Colonic mucosa (tissue), 4 donors: ENCODE data around the gene CD44. TPM values are rescaled to one million over a fixed set of nuclear protein-coding genes. Genes with fewer than 3 reads are reported as not detected.
"Not testable (repeated sequence)": the region's sequence is repeated elsewhere in the genome, so short reads cannot be mapped to it uniquely, and the experiment has no call there.

Source experiments
- DNase-seq: peaks from one replicate; pipeline ENCODE4 v3.0.0-alpha.2; 2020
- H3K27ac ChIP-seq: fragments of 200-600 bp; one replicate; pipeline ENCODE4 v1.8.0; 2021
- H3K27me3 ChIP-seq: fragments of 200-600 bp; one replicate; pipeline ENCODE4 v1.8.0; 2021
- H3K36me3 ChIP-seq: fragments of 200-600 bp; one replicate; pipeline ENCODE4 v1.8.0; 2021
- H3K4me1 ChIP-seq: fragments of 200-600 bp; one replicate; pipeline ENCODE4 v1.8.0; 2021; ENCODE audit warnings: mild to moderate bottlenecking
- H3K4me3 ChIP-seq: fragments of 200-600 bp; one replicate; pipeline ENCODE4 v1.8.0; 2021
- H3K9ac ChIP-seq, 2 donors: one replicate each; pipeline ENCODE4 v1.7.0; 2013; ENCODE audit warnings: control low read depth in 2 of 2, low read depth in 2 of 2, low read length in 2 of 2
- H3K9me3 ChIP-seq: fragments of 200-600 bp; one replicate; pipeline ENCODE4 v1.8.0; 2021
- intact Hi-C: fragments of 100-400 bp; cut with DNase I; formaldehyde crosslinking; loops from one replicate; pipeline ENCODE4 v1.14.1; 2022
- total RNA-seq, 2 donors: library from RNA; stranded (reverse); fragmentation: NEBNext Ultra II Directional in 1 of 2; extraction: Animal tissue kit (Norgen Biotek cat#: 25700) in 1 of 2; gene quantifications; one replicate each; pipeline ENCODE4 v1.2.1, GENCODE V29; 2021
- TF ChIP-seq, protein P1 (sequence below): fragments of 200-600 bp; IDR thresholded peaks from one replicate; pipeline ENCODE4 v1.8.0; 2022; ENCODE audit warnings: antibody characterized with exemption, mild to moderate bottlenecking
- donor health status: healthy.
- donor health status: DM: no; HTN: no; CAD: no.
- donor health status: DM: no; HTN: no; CAD: no.

The CD44 gene
- total RNA-seq, 2 donors from 2014 or later: 152 to 171 TPM

DNA sequence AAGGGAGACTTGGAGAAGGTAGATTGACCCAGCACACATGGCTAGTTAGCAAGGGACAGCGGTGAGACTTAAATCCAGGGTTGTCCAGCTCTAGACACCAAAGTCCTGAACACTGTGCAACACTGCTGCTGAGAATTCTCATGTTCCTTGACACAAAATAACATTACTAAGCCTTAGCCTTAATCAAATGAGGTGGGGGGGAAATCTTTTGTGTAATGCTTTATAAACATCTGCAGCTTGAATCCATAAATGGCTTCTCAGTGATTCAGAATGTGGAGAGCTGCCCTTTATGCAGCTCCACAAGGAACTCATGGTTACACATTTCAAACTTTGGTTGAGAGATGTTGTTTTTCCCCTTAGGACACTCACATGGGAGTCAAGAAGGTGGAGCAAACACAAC lies 80.0 kb downstream of the CD44 start:
- TF ChIP-seq, protein P1, sequence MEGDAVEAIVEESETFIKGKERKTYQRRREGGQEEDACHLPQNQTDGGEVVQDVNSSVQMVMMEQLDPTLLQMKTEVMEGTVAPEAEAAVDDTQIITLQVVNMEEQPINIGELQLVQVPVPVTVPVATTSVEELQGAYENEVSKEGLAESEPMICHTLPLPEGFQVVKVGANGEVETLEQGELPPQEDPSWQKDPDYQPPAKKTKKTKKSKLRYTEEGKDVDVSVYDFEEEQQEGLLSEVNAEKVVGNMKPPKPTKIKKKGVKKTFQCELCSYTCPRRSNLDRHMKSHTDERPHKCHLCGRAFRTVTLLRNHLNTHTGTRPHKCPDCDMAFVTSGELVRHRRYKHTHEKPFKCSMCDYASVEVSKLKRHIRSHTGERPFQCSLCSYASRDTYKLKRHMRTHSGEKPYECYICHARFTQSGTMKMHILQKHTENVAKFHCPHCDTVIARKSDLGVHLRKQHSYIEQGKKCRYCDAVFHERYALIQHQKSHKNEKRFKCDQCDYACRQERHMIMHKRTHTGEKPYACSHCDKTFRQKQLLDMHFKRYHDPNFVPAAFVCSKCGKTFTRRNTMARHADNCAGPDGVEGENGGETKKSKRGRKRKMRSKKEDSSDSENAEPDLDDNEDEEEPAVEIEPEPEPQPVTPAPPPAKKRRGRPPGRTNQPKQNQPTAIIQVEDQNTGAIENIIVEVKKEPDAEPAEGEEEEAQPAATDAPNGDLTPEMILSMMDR: no peak
- Histone ChIP-seq H3K4me3 (no peak overlapping the region), H3K9me3 (no peaks in the 10 kb centered on the region), H3K27ac (no peak overlapping the region), H3K27me3 (no peaks in the 10 kb centered on the region), H3K4me1 (no peaks in the 10 kb centered on the region), H3K36me3 (no peaks in the 10 kb centered on the region), H3K9ac (no peak overlapping the region)
- intact Hi-C loops: no loop called here
- DNase-seq: no peak

DNA sequence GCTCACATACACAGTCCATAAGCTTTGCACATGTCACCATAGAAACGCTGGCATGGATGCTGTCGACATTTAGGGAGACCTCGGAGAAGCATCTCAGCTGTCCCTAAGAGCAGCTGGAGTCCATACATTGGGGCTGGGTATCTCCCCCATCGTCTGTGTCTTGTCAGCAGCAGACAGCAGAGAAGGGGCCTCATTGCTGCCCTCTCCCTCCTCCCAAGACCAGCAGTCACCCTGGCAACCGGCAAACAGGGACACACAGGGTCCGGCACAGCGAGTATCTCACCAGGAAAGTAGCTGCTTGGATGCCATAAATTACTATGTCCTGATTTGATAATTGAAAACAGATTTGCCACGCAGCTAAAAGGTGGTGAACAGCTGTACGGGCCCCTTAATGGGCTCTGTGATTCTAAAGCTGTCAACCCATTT lies 84.4 kb downstream of the CD44 start:
- no peak for DNase-seq
- TF ChIP-seq, protein P1: no peak
- no peaks in the 10 kb centered on the region for H3K27me3 ChIP-seq
- no peaks in the 10 kb centered on the region for H3K36me3 ChIP-seq
- no peak overlapping the region for H3K4me3 ChIP-seq
- H3K9me3 ChIP-seq: no peaks in the 10 kb centered on the region
- no peak overlapping the region for H3K9ac ChIP-seq
- no peak overlapping the region for H3K27ac ChIP-seq
- intact Hi-C loops: no loop called here
- no peaks in the 10 kb centered on the region for H3K4me1 ChIP-seq

DNA sequence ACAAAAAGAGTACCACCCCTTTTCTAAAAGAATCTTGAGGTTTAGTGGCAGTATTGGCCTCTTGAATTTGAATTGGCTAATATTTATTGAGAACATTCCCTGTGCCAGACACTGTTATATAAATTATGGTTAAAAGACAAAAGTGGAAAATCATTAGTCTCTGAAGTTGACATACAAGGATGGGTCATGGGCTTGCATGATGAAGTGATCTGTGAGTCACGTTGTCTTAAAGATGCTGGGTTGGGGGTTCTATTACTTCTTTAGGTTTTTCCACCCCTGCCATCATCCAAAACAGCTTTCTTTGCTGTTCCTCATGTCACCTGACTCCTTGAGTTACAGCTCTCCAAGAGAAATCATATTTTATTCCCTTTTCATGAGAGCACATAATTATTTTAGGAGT lies 85.0 kb downstream of the CD44 start:
- no peaks in the 10 kb centered on the region for H3K27me3 ChIP-seq
- H3K4me3 ChIP-seq: no peak overlapping the region
- TF ChIP-seq, protein P1: no peak
- no peaks in the 10 kb centered on the region for H3K9me3 ChIP-seq
- no peaks in the 10 kb centered on the region for H3K36me3 ChIP-seq
- DNase-seq: no peak
- intact Hi-C loops: no loop called here
- no peaks in the 10 kb centered on the region for H3K4me1 ChIP-seq
- H3K9ac ChIP-seq: no peak overlapping the region
- no peak overlapping the region for H3K27ac ChIP-seq

GRCh38 chr11:35225946-35226520 lies 87.1 kb downstream of the CD44 start:
- H3K36me3 ChIP-seq: no peaks in the 10 kb centered on the region
- intact Hi-C loops: no loop called here
- H3K27ac ChIP-seq: no peak overlapping the region
- no peaks in the 10 kb centered on the region for H3K9me3 ChIP-seq
- H3K4me3 ChIP-seq: no peak overlapping the region
- no peaks in the 10 kb centered on the region for H3K4me1 ChIP-seq
- no peak for DNase-seq
- no peak overlapping the region for H3K9ac ChIP-seq
- TF ChIP-seq, protein P1: no peak
- H3K27me3 ChIP-seq: no peaks in the 10 kb centered on the region

DNA sequence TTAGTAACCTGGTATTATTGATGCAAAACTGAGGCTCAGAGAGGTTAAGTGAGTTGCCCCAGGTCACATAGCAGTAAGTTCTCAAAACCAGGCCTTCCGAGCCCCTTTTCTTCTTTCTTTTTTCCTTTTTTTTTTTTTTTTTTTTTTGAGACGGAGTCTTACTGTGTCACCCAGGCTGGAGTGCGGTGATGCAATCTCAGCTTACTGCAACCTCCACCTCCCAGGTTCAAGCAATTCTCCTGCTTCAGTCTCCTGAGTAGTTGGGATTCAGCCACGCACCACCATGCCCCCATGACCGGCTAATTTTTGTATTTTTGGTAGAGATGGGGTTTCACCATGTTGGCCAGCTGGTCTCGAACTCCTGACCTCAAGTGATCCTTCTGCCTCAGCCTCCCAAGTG lies 87.8 kb downstream of the CD44 start:
- DNase-seq, H3K9ac ChIP-seq, H3K36me3 ChIP-seq, H3K4me3 ChIP-seq, H3K4me1 ChIP-seq, H3K27ac ChIP-seq, intact Hi-C loops, H3K9me3 ChIP-seq, H3K27me3 ChIP-seq: not testable (repeated sequence)

DNA sequence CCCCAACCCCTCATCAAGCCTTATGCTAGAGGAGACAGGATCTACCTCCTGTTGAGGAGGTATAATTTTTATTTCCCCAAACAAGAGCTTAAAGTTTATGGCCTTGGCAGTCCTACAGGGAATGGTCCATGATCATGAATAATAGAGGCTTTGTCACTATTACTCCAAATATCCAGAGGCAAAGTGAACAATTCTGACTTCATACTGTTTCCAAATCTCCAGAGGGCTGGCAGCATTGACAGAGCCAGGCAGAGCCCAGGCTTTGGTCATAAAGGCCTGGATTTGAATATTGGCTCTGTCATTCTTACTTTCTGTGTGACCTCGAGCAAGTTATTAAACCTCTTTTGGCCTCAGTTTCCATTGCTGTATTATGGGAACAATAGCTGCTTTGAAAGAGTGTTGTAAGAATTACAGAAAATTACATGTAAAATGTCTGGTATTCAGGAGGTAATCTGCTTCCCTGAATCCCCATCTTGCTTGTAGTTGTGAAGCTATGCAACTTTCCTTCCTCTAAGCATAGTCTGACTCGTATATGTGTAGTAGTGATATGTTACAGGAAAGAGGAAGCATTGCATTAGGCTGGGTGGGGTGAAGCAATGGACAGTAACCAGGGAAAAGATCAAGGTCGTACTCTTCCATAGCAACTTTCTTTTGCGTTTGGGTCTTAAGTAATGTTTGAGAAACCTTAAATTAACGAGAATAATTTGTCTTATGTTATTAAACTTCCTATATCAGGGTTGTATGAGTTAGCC lies 88.8 kb downstream of the CD44 start:
- DNase-seq: no peak
- intact Hi-C loops: no loop called here
- Histone ChIP-seq H3K36me3 (no peaks in the 10 kb centered on the region), H3K9me3 (no peaks in the 10 kb centered on the region), H3K9ac (no peak overlapping the region), H3K4me1 (no peaks in the 10 kb centered on the region), H3K27me3 (no peaks in the 10 kb centered on the region), H3K4me3 (no peak overlapping the region), H3K27ac (no peak overlapping the region)
- TF ChIP-seq, protein P1: no peak
